H9 (cell line): ENCODE measurements around the gene POU6F2. TPM values are rescaled to one million over a fixed set of nuclear protein-coding genes. Genes with fewer than 3 reads are reported as not detected.

Experiments used
- DNase-seq: peaks from one replicate; pipeline ENCODE4 v3.0.0-alpha.2; 2017
- H2AFZ ChIP-seq: one replicate; pipeline ENCODE4 v1.6.1; 2013; ENCODE audit warnings: mild to moderate bottlenecking, low read length, control low read depth, moderate library complexity
- H2AK5ac ChIP-seq: 2 replicates; pipeline ENCODE4 v1.6.1; 2013; ENCODE audit warnings: low read length, control low read depth, mixed read lengths; ENCODE audit not compliant: insufficient read length
- H2BK120ac ChIP-seq: one replicate; pipeline ENCODE4 v1.6.1; 2013; ENCODE audit warnings: low read depth, mild to moderate bottlenecking, low read length, control low read depth, inconsistent platforms; ENCODE audit not compliant: poor library complexity, severe bottlenecking
- H2BK12ac ChIP-seq: 2 replicates; pipeline ENCODE4 v1.6.1; 2013; ENCODE audit warnings: low read length, control low read depth, mixed read lengths, low read depth; ENCODE audit not compliant: insufficient read length
- H2BK15ac ChIP-seq: 2 replicates; pipeline ENCODE4 v1.6.1; 2013; ENCODE audit warnings: low read depth, low read length, control low read depth
- H2BK20ac ChIP-seq: one replicate; pipeline ENCODE4 v1.6.1; 2013; ENCODE audit warnings: low read depth, mild to moderate bottlenecking, low read length, control low read depth, inconsistent platforms; ENCODE audit not compliant: poor library complexity, severe bottlenecking
- H2BK5ac ChIP-seq: 2 replicates; pipeline ENCODE4 v1.6.1; 2013; ENCODE audit warnings: low read length, control low read depth, mixed read lengths; ENCODE audit not compliant: insufficient read length
- H3K14ac ChIP-seq: 2 replicates; pipeline ENCODE4 v1.6.1; 2013; ENCODE audit warnings: low read length, control low read depth; ENCODE audit not compliant: insufficient read depth
- H3K18ac ChIP-seq: 2 replicates; pipeline ENCODE4 v1.6.1; 2013; ENCODE audit warnings: low read depth, mild to moderate bottlenecking, mixed read lengths, low read length, control low read depth; ENCODE audit not compliant: insufficient read length
- H3K23ac ChIP-seq: 2 replicates; pipeline ENCODE4 v1.6.1; 2013; ENCODE audit warnings: low read length, control low read depth, mixed read lengths, low read depth; ENCODE audit not compliant: insufficient read length
- H3K23me2 ChIP-seq: 2 replicates; pipeline ENCODE4 v1.6.1; 2013; ENCODE audit warnings: low read depth, mild to moderate bottlenecking, mixed read lengths, low read length, control low read depth; ENCODE audit not compliant: insufficient read length, poor library complexity, severe bottlenecking
- H3K27ac ChIP-seq: 2 replicates; pipeline ENCODE4 v1.5.1; 2013; ENCODE audit warnings: low read length, control low read depth, mixed read lengths, low read depth; ENCODE audit not compliant: insufficient read length
- H3K27me3 ChIP-seq: 2 replicates; pipeline ENCODE4 v1.6.1; 2013; ENCODE audit warnings: low read length, control low read depth, inconsistent platforms; ENCODE audit not compliant: insufficient read depth
- H3K4ac ChIP-seq: 2 replicates; pipeline ENCODE4 v1.6.1; 2013; ENCODE audit warnings: low read depth, mild to moderate bottlenecking, control low read depth, inconsistent platforms, low read length, moderate library complexity
- H3K4me1 ChIP-seq: 2 replicates; pipeline ENCODE4 v1.6.1; 2013; ENCODE audit warnings: low read length, control low read depth, inconsistent platforms; ENCODE audit not compliant: insufficient read depth
- H3K4me2 ChIP-seq: 2 replicates; pipeline ENCODE4 v1.6.1; 2013; ENCODE audit warnings: low read length, control low read depth, mixed read lengths; ENCODE audit not compliant: insufficient read length, insufficient read depth
- H3K56ac ChIP-seq: 2 replicates; pipeline ENCODE4 v1.6.1; 2013; ENCODE audit warnings: low read depth, mild to moderate bottlenecking, mixed read lengths, low read length, control low read depth; ENCODE audit not compliant: insufficient read length
- H3K79me1 ChIP-seq: 2 replicates; pipeline ENCODE4 v1.6.1; 2013; ENCODE audit warnings: low read depth, mild to moderate bottlenecking, moderate library complexity, low read length, control low read depth, inconsistent platforms; ENCODE audit not compliant: insufficient read depth, poor library complexity, severe bottlenecking
- H3K79me2 ChIP-seq: 2 replicates; pipeline ENCODE4 v1.6.1; 2013; ENCODE audit warnings: low read length, control low read depth, inconsistent platforms; ENCODE audit not compliant: insufficient read depth
- H3K9ac ChIP-seq: 2 replicates; pipeline ENCODE4 v1.6.1; 2013; ENCODE audit warnings: low read length, control low read depth, mixed read lengths; ENCODE audit not compliant: insufficient read length; ENCODE audit errors: extremely low read depth
- H3K9me3 ChIP-seq: one replicate; pipeline ENCODE4 v1.6.1; 2013; ENCODE audit warnings: low read depth, low read length, inconsistent platforms; ENCODE audit not compliant: control insufficient read depth
- H3T11ph ChIP-seq: one replicate; pipeline ENCODE4 v1.6.1; 2013; ENCODE audit warnings: mild to moderate bottlenecking, low read length, control low read depth, inconsistent platforms
- H4K20me1 ChIP-seq: one replicate; pipeline ENCODE4 v1.6.1; 2013; ENCODE audit not compliant: control insufficient read depth, insufficient read length, insufficient read depth
- H4K5ac ChIP-seq: 2 replicates; pipeline ENCODE4 v1.6.1; 2013; ENCODE audit warnings: low read depth, mild to moderate bottlenecking, mixed read lengths, low read length, control low read depth; ENCODE audit not compliant: insufficient read length
- H4K8ac ChIP-seq: replicated peaks from 2 replicates; pipeline ENCODE4 v1.6.1; 2013; ENCODE audit warnings: low read length, control low read depth, mixed read lengths, low read depth; ENCODE audit not compliant: insufficient read length
- H4K91ac ChIP-seq: 2 replicates; pipeline ENCODE4 v1.6.1; 2013; ENCODE audit warnings: low read depth, mild to moderate bottlenecking, moderate library complexity, mixed read lengths, low read length, control low read depth; ENCODE audit not compliant: insufficient read length
- H3K27ac Mint-ChIP-seq, 3 experiments: 2 replicates in 2 of 3; 3 replicates in 1 of 3; pipeline ENCODE4 v1.8.0; 2020 to 2021; ENCODE audit warnings: mixed read lengths in 3 of 3, mild to moderate bottlenecking in 1 of 3, moderate library complexity in 1 of 3
- H3K27me3 Mint-ChIP-seq: 2 replicates; pipeline ENCODE4 v1.8.0; 2021; ENCODE audit warnings: low read depth, mild to moderate bottlenecking, moderate library complexity, mixed read lengths
- H3K36me3 Mint-ChIP-seq, 3 experiments: 2 replicates in 2 of 3; 3 replicates in 1 of 3; pipeline ENCODE4 v1.8.0; 2020 to 2021; ENCODE audit warnings: low read depth in 3 of 3, mixed read lengths in 3 of 3; ENCODE audit not compliant: insufficient read depth in 1 of 3
- H3K4me1 Mint-ChIP-seq, 2 experiments: 2 replicates each; pipeline ENCODE4 v1.8.0; 2020; ENCODE audit warnings: mixed read lengths in 2 of 2
- H3K4me3 Mint-ChIP-seq, 2 experiments: 2 replicates in 1 of 2; 3 replicates in 1 of 2; pipeline ENCODE4 v1.8.0; 2020 to 2021; ENCODE audit warnings: mild to moderate bottlenecking in 2 of 2, mixed read lengths in 2 of 2, moderate library complexity in 1 of 2
- H3K9me3 Mint-ChIP-seq, 2 experiments: 2 replicates in 1 of 2; 3 replicates in 1 of 2; pipeline ENCODE4 v1.8.0; 2020; ENCODE audit warnings: mild to moderate bottlenecking in 2 of 2, mixed read lengths in 2 of 2, moderate library complexity in 1 of 2
- CTCF ChIP-seq: fragments of 200-600 bp; sonication (generic); conservative IDR thresholded peaks from 3 replicates; pipeline ENCODE4 v1.8.0; 2021; ENCODE audit warnings: antibody characterized with exemption, mild to moderate bottlenecking
- WGBS: extraction: QIAGEN DNeasy Blood & Tissue Kit; methylation state at CpG from one replicate; pipeline ENCODE4 v1.1.7; 2013; ENCODE audit warnings: missing lambda C conversion rate, low lambda C conversion rate, mixed read lengths; ENCODE audit not compliant: insufficient read length; ENCODE audit errors: extremely low coverage; 5-methylcytosine and 5-hydroxymethylcytosine counted together
- total RNA-seq: library from RNA; stranded (reverse); gene quantifications from 2 replicates; pipeline ENCODE4 v1.2.1, GENCODE V29; 2021

POU6F2 gene
- total RNA-seq, 1 experiment from 2014 or later: 1.9 TPM

GRCh38 chr7:39187130-39187529, 209.4 kb downstream of the POU6F2 start:
- H2BK120ac ChIP-seq: no peak overlapping the region
- peaks cover 8 to 9% (median 8%) of the 10 kb centered on the region in 3 experiments for H3K36me3 Mint-ChIP-seq
- H3K56ac ChIP-seq: no peak overlapping the region
- no peak overlapping the region for H2AFZ ChIP-seq
- WGBS: no CpG with 5 or more reads among the region's 4 CpGs
- peaks cover 9% of the 10 kb centered on the region in 2 experiments for H3K9me3 Mint-ChIP-seq
- H3K27ac ChIP-seq: no peak overlapping the region
- no peak for DNase-seq
- no peak overlapping the region for H3K4ac ChIP-seq
- H3K18ac ChIP-seq: no peak overlapping the region
- H3K79me2 ChIP-seq: no peaks in the 10 kb centered on the region
- H3K27me3 Mint-ChIP-seq: no peaks in the 10 kb centered on the region
- H4K91ac ChIP-seq: no peak overlapping the region
- H4K20me1 ChIP-seq: no peaks in the 10 kb centered on the region
- no peak overlapping the region for H4K5ac ChIP-seq
- no peak overlapping the region for H2BK5ac ChIP-seq
- no peak overlapping the region for H3K4me3 Mint-ChIP-seq
- H2AK5ac ChIP-seq: no peak overlapping the region
- H2BK20ac ChIP-seq: no peak overlapping the region
- H3K14ac ChIP-seq: no peak overlapping the region; the same call in 1 of the 2 replicates
- H3K9me3 ChIP-seq: no peaks in the 10 kb centered on the region
- no peak overlapping the region for H3K4me2 ChIP-seq
- H3K27me3 ChIP-seq: no peaks in the 10 kb centered on the region
- H3K4me1 ChIP-seq: peaks cover 5% of the 10 kb centered on the region; the same call in 1 of the 2 replicates
- no peak overlapping the region for H3K9ac ChIP-seq
- H3K23ac ChIP-seq: no peak overlapping the region
- no peak overlapping the region for H3K27ac Mint-ChIP-seq
- H3K79me1 ChIP-seq: no peaks in the 10 kb centered on the region
- peaks cover 7 to 8% of the 10 kb centered on the region in 2 experiments for H3K4me1 Mint-ChIP-seq
- TF ChIP-seq CTCF: no peak
- no peak overlapping the region for H3T11ph ChIP-seq
- no peak overlapping the region for H4K8ac ChIP-seq
- no peaks in the 10 kb centered on the region for H3K23me2 ChIP-seq
- H2BK15ac ChIP-seq: no peak overlapping the region
- no peak overlapping the region for H2BK12ac ChIP-seq
